ENCODE measurements around the gene MBOAT7. TPM values are rescaled to one million over a fixed set of nuclear protein-coding genes. Genes with fewer than 3 reads are reported as not detected.
"Not testable (repeated sequence)": the region's sequence is repeated elsewhere in the genome, so short reads cannot be mapped to it uniquely, and the experiment has no call there.

Gene MBOAT7
- total RNA-seq, 1 donor = 30.3 TPM

- no peaks in the 10 kb centered on the region for H3K9me3 ChIP-seq (ENCODE audit: low read depth, low read length)
- no peaks in the 10 kb centered on the region for H3K27me3 ChIP-seq (ENCODE audit: insufficient read depth, low read length)
- peaks cover 21% of the 10 kb centered on the region for H3K4me1 ChIP-seq (ENCODE audit: insufficient read depth, low read length)
- H3K4me3 ChIP-seq (ENCODE audit: low read length) = no peak overlapping the region
Measured at GRCh38 chr19:54186351-54186750, 3.0 kb downstream of the MBOAT7 start.

GRCh38 chr19:54183431-54183830 is 5.9 kb downstream of the MBOAT7 start:
- H3K27me3 ChIP-seq (ENCODE audit: insufficient read depth, low read length) = no peaks in the 10 kb centered on the region
- H3K9me3 ChIP-seq (ENCODE audit: low read depth, low read length) = no peaks in the 10 kb centered on the region
- no peak overlapping the region for H3K4me3 ChIP-seq (ENCODE audit: low read length)
- peaks cover 16% of the 10 kb centered on the region for H3K4me1 ChIP-seq (ENCODE audit: insufficient read depth, low read length)

- not testable (repeated sequence) for H3K9me3 ChIP-seq (ENCODE audit: low read depth, low read length); H3K4me1 ChIP-seq (ENCODE audit: insufficient read depth, low read length); H3K4me3 ChIP-seq (ENCODE audit: low read length); H3K27me3 ChIP-seq (ENCODE audit: insufficient read depth, low read length)
Measured at GRCh38 chr19:54181894-54182293, 7.5 kb downstream of the MBOAT7 start.

- no peaks in the 10 kb centered on the region for H3K4me1 ChIP-seq (ENCODE audit: insufficient read depth, low read length)
- no peaks in the 10 kb centered on the region for H3K9me3 ChIP-seq (ENCODE audit: low read depth, low read length)
- H3K27me3 ChIP-seq (ENCODE audit: insufficient read depth, low read length) = no peaks in the 10 kb centered on the region
- no peak overlapping the region for H3K4me3 ChIP-seq (ENCODE audit: low read length)
Measured at GRCh38 chr19:54180691-54181091, 8.7 kb downstream of the MBOAT7 start.

GRCh38 chr19:54179921-54180461 is 9.4 kb downstream of the MBOAT7 start:
- no peaks in the 10 kb centered on the region for H3K4me1 ChIP-seq (ENCODE audit: insufficient read depth, low read length)
- H3K4me3 ChIP-seq (ENCODE audit: low read length) = no peak overlapping the region
- no peaks in the 10 kb centered on the region for H3K27me3 ChIP-seq (ENCODE audit: insufficient read depth, low read length)
- no peaks in the 10 kb centered on the region for H3K9me3 ChIP-seq (ENCODE audit: low read depth, low read length)

- no peaks in the 10 kb centered on the region for H3K27me3 ChIP-seq (ENCODE audit: insufficient read depth, low read length)
- H3K4me3 ChIP-seq (ENCODE audit: low read length) = no peak overlapping the region
- no peaks in the 10 kb centered on the region for H3K4me1 ChIP-seq (ENCODE audit: insufficient read depth, low read length)
- no peaks in the 10 kb centered on the region for H3K9me3 ChIP-seq (ENCODE audit: low read depth, low read length)
Measured at GRCh38 chr19:54179262-54179852, 10.0 kb downstream of the MBOAT7 start.

- Histone ChIP-seq H3K4me1 (ENCODE audit: insufficient read depth, low read length) (peaks cover 1% of the 10 kb centered on the region), H3K9me3 (ENCODE audit: low read depth, low read length) (no peaks in the 10 kb centered on the region), H3K27me3 (ENCODE audit: insufficient read depth, low read length) (no peaks in the 10 kb centered on the region), H3K4me3 (ENCODE audit: low read length) (no peak overlapping the region)
Measured at GRCh38 chr19:54178581-54179261, 10.7 kb downstream of the MBOAT7 start.

- Histone ChIP-seq H3K4me1 (ENCODE audit: insufficient read depth, low read length) (peaks cover 11% of the 10 kb centered on the region), H3K9me3 (ENCODE audit: low read depth, low read length) (no peaks in the 10 kb centered on the region), H3K4me3 (ENCODE audit: low read length) (no peak overlapping the region), H3K27me3 (ENCODE audit: insufficient read depth, low read length) (no peaks in the 10 kb centered on the region)
Measured at GRCh38 chr19:54173951-54174834, 15.2 kb downstream of the MBOAT7 start.

- no peaks in the 10 kb centered on the region for H3K9me3 ChIP-seq (ENCODE audit: low read depth, low read length)
- no peak overlapping the region for H3K4me3 ChIP-seq (ENCODE audit: low read length)
- no peaks in the 10 kb centered on the region for H3K27me3 ChIP-seq (ENCODE audit: insufficient read depth, low read length)
- peaks cover 14% of the 10 kb centered on the region for H3K4me1 ChIP-seq (ENCODE audit: insufficient read depth, low read length)
Measured at GRCh38 chr19:54173359-54173699, 16.1 kb downstream of the MBOAT7 start.

- Histone ChIP-seq H3K9me3 (ENCODE audit: low read depth, low read length) (no peaks in the 10 kb centered on the region), H3K27me3 (ENCODE audit: insufficient read depth, low read length) (no peaks in the 10 kb centered on the region), H3K4me1 (ENCODE audit: insufficient read depth, low read length) (peaks cover 19% of the 10 kb centered on the region), H3K4me3 (ENCODE audit: low read length) (no peak within 1 kb of the TSS)
Measured at GRCh38 chr19:54172471-54173358, 16.7 kb downstream of the MBOAT7 start, which contains the start of gene TMC4. TMC4 (minus strand) TSS chr19:54173160; CDS start chr19:54173117, 43 bp downstream.

- not testable (repeated sequence) for H3K4me3 ChIP-seq (ENCODE audit: low read length); H3K27me3 ChIP-seq (ENCODE audit: insufficient read depth, low read length)
Measured at GRCh38 chr19:54171736-54172431, 17.5 kb downstream of the MBOAT7 start.

GRCh38 chr19:54169149-54169740 is 20.1 kb downstream of the MBOAT7 start:
- Histone ChIP-seq H3K27me3 (ENCODE audit: insufficient read depth, low read length) (no peaks in the 10 kb centered on the region), H3K4me3 (ENCODE audit: low read length) (no peak overlapping the region), H3K9me3 (ENCODE audit: low read depth, low read length) (no peaks in the 10 kb centered on the region), H3K4me1 (ENCODE audit: insufficient read depth, low read length) (peaks cover 28% of the 10 kb centered on the region)

More at GRCh38 chr19:54171736-54172431, 17.5 kb downstream of the MBOAT7 start:
- H3K4me1 ChIP-seq (ENCODE audit: insufficient read depth, low read length) = peaks cover 19% of the 10 kb centered on the region
- H3K9me3 ChIP-seq (ENCODE audit: low read depth, low read length) = not testable (repeated sequence)

GRCh38 chr19:54168174-54168917 is 21.0 kb downstream of the MBOAT7 start:
- Histone ChIP-seq H3K9me3 (ENCODE audit: low read depth, low read length) (no peaks in the 10 kb centered on the region), H3K27me3 (ENCODE audit: insufficient read depth, low read length) (no peaks in the 10 kb centered on the region), H3K4me1 (ENCODE audit: insufficient read depth, low read length) (peaks cover 32% of the 10 kb centered on the region), H3K4me3 (ENCODE audit: low read length) (no peak overlapping the region)

Data from mononuclear cell (primary cell).